ENCODE results near the gene CEP19.
A peak's percentile ranks its signal among the peaks of the same experiment; 100 is the strongest.

Gene CEP19

DNA sequence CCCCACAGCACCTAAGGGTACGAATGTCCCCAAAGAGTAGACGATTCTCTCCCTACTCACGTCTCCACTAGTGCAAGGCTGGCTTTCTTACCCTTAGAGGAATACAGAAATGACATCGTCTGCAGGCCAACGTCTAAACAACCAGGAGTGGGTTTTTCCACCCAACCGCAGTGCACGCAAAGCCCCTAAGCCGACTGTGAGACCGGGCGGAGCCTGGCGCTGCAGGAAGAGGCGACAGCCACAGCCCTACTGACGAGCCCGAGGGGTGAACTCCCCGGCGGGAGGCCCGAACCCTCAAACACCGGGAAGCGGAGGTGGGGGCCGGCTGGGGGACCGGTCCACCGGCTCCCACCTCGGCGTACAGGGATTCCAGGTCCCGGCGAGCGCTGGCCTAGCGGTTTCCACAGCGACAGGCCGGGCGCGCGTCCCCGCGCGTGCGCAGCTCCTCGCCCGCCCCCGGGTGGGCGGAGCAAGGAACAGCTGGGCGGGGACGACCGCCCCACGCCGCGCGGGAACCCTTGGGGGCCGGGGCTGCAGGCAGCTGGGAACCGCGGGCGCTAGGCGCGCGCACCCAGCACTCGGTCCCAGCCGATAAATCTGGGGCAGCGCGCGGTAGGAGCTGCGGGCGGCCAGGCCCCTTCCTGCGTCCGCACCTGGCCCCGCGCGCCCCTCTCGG, at the start of gene CEP19, which contains the start of gene PIGX:
TSS of gene CEP19 (minus strand) at position 413 of the 676 bp plus-strand sequence. CDS start 3,593 bp downstream, outside the sequence.
TSS of gene PIGX (plus strand) at position 540 of the 676 bp plus-strand sequence.
- Histone ChIP-seq H3K4me3 (ENCODE audit: low read depth, low read length) (peak within 1 kb of the TSS; percentile 92), H3K36me3 (ENCODE audit: control insufficient read depth in 2 of 2, insufficient read depth in 1 of 2, low read length in 2 of 2) (no peaks in the 10 kb centered on the region), H3K9me3 (ENCODE audit: control insufficient read depth, insufficient read depth, low read depth, low read length) (no peaks in the 10 kb centered on the region), H3K27ac (ENCODE audit: extremely low read depth, low read depth, low read length) (peak within 1 kb of the TSS; percentile 75), H3K4me1 (ENCODE audit: control insufficient read depth, insufficient read depth, low read length) (0 out of 2 replicates have a peak, but pooled peaks cover 6% of the 10 kb centered on the region)
- POLR2A ChIA-PET: interaction anchor here (0.9 to 3.5 kb wide), 4 partner anchors 22 to 157 kb away, joined by 3 to 21 read pairs (median 6); partner anchors contain the start of genes FBXO45, PAK2 and WDR53
- CTCF ChIA-PET: no interaction called here
- TF ChIP-seq ZNF596 (tag by site-specific recombination; IDR thresholded peaks at IDR 0.05) (no peak), ZNF544 (tag by site-specific recombination; IDR thresholded peaks at IDR 0.05) (no peak), ZSCAN4 (tag by site-specific recombination; IDR thresholded peaks at IDR 0.05) (no peak), ZNF416 (tag by site-specific recombination; IDR thresholded peaks at IDR 0.05) (no peak), ZNF138 (tag by site-specific recombination; IDR thresholded peaks at IDR 0.05; ENCODE audit: borderline replicate concordance) (no peak), ZNF768 (tag by site-specific recombination; IDR thresholded peaks at IDR 0.05) (no peak), ZNF248 (tag by site-specific recombination; IDR thresholded peaks at IDR 0.05) (no peak), GLI4 (tag by site-specific recombination; IDR thresholded peaks at IDR 0.05) (no peak; the same call in 1 of the 2 replicates), ZNF555 (tag by site-specific recombination; conservative IDR thresholded peaks at IDR 0.05) (no peak), ZNF785 (tag by site-specific recombination; IDR thresholded peaks at IDR 0.05) (no peak), ZNF335 (tag by site-specific recombination; conservative IDR thresholded peaks at IDR 0.05) (peak; percentile 77), ZNF391 (tag by site-specific recombination; IDR thresholded peaks at IDR 0.05; ENCODE audit: borderline replicate concordance, low read depth) (no peak), OVOL3 (tag by site-specific recombination; IDR thresholded peaks at IDR 0.05) (no peak), ZNF18 (tag by site-specific recombination; IDR thresholded peaks at IDR 0.05) (no peak), ZNF518A (tag by site-specific recombination; conservative IDR thresholded peaks at IDR 0.05; ENCODE audit: low read depth) (no peak), ZXDB (tag by site-specific recombination; IDR thresholded peaks at IDR 0.05) (peak; percentile 45; the same call in 1 of the 2 replicates), ZNF660 (tag by site-specific recombination; IDR thresholded peaks at IDR 0.05) (peak; percentile 37; the same call in 1 of the 2 replicates), ZNF658 (tag by site-specific recombination; IDR thresholded peaks at IDR 0.05) (no peak), ZNF175 (tag by site-specific recombination; IDR thresholded peaks at IDR 0.05) (no peak), ZNF148 (tag by site-specific recombination; IDR thresholded peaks at IDR 0.05; ENCODE audit: borderline replicate concordance) (no peak), ZNF423 (tag by site-specific recombination; IDR thresholded peaks at IDR 0.05) (no peak), ZNF561 (tag by site-specific recombination; IDR thresholded peaks at IDR 0.05; ENCODE audit: borderline replicate concordance) (peak; percentile 95), ZNF398 (tag by site-specific recombination; IDR thresholded peaks at IDR 0.05) (no peak)
- TF ChIP-seq, protein P1, sequence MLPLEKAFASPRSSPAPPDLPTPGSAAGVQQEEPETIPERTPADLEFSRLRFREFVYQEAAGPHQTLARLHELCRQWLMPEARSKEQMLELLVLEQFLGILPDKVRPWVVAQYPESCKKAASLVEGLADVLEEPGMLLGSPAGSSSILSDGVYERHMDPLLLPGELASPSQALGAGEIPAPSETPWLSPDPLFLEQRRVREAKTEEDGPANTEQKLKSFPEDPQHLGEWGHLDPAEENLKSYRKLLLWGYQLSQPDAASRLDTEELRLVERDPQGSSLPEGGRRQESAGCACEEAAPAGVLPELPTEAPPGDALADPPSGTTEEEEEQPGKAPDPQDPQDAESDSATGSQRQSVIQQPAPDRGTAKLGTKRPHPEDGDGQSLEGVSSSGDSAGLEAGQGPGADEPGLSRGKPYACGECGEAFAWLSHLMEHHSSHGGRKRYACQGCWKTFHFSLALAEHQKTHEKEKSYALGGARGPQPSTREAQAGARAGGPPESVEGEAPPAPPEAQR (tag by site-specific recombination; IDR thresholded peaks at IDR 0.05): no peak

Data from HEK293 (cell line).